Measurements from ENCODE around the gene PRKCZ. TPM values are rescaled to one million over a fixed set of nuclear protein-coding genes. Genes with fewer than 3 reads are reported as not detected.
A peak's percentile ranks its signal among the peaks of the same experiment; 100 is the strongest.

Gene PRKCZ
- total and polyA plus RNA-seq, 2 of the 4 experiments (the other 2 are of a cell fraction) = 2.0 to 3.5 TPM

DNA sequence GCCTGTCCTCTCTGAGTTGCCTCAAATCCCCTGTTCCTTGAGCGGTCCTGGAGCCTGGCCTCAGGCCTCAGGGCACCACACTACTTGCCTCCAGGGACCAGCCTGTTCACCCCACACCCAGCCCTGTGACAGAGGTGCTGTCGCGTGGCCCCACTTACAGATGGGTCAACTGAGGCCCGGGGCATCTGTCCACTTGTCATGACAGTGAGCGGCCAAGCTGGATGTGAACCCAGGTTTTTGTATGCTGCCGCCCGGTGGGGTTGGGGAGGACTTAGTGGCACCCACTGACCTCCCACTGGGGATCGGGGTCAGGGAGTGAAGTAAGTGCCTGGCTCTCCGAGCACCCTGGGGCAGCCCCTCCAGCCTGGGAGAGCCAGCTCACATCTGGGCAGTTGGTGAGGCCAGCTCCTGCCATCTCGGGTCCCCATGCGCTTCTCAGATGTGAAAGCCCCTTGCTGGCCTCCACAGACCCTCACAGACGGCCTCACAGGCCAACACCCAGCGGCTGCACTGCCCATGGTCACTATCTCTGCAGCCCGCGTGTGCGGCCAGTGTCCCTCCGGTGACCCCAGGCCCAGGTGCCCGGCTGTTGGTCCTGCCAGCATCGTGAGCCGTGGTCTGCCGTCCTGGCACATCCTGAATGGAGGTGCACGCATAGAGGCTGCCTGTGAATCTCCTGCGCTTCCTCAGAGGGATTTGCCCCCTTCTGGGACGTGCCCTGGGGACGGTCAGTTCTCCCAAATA is 153.6 kb downstream of the PRKCZ start:
- ChIA-PET CTCF (interaction anchor here (1.5 kb wide), 1 partner anchor 108 kb away, joined by 3 read pairs; no protein-coding TSS in a partner anchor), POLR2A (ENCODE audit: unreplicated experiment) (interaction anchor here (0.7 to 1.1 kb wide), 2 partner anchors 14 to 24 kb away, joined by 3 read pairs; no protein-coding TSS in a partner anchor)
- TF ChIP-seq RFX5 (IDR thresholded peaks at IDR 0.05; ENCODE audit: low read depth, low read length) (no peak), CEBPB (IDR thresholded peaks at IDR 0.05; ENCODE audit: low read depth, low read length) (no peak), POLR2A (IDR thresholded peaks at IDR 0.05; ENCODE audit: low read depth, low read length) (no peak), NFE2L2 (IDR thresholded peaks at IDR 0.05; ENCODE audit: low read depth, low read length) (no peak)
- Histone ChIP-seq H4K91ac (ENCODE audit: insufficient read depth, low read depth, low read length) (peak overlapping the region; percentile 68), H3K4me2 (ENCODE audit: low read depth, low read length) (peak overlapping the region; percentile 98), H3K79me1 (ENCODE audit: low read depth in 1 of 2, low read length in 2 of 2) (peaks cover 14 to 51% of the 10 kb centered on the region in 2 experiments), H2BK5ac (ENCODE audit: low read depth, low read length, poor library complexity, severe bottlenecking) (peak overlapping the region; percentile 75), H3K36me3 (ENCODE audit: control insufficient read depth, insufficient read depth, low read length) (no peaks in the 10 kb centered on the region), H3K9ac (ENCODE audit: low read depth, low read length) (peak overlapping the region; percentile 85), H3K14ac (replicated peaks; ENCODE audit: low read depth, low read length) (peak overlapping the region; percentile 86; the same call in 1 of the 2 replicates), H3K4me1 (ENCODE audit: control insufficient read depth, insufficient read depth, low read length) (peaks cover 37% of the 10 kb centered on the region), H3K56ac (ENCODE audit: extremely low read depth, insufficient read depth, low read length) (no peak overlapping the region), H2AFZ (replicated peaks; ENCODE audit: low read length, poor library complexity) (peak overlapping the region; percentile 93), H2BK20ac (ENCODE audit: low read depth, low read length) (no peak overlapping the region), H3K9me3 (ENCODE audit: control insufficient read depth, insufficient read depth, low read length) (no peaks in the 10 kb centered on the region), H3K27me3 (ENCODE audit: control insufficient read depth, insufficient read depth, low read length) (no peaks in the 10 kb centered on the region), H3K18ac (ENCODE audit: low read depth, low read length) (no peak overlapping the region), H2AK9ac (replicated peaks; ENCODE audit: low read depth, low read length, poor library complexity) (peak overlapping the region; percentile 90), H4K8ac (ENCODE audit: low read depth in 2 of 2, low read length in 2 of 2) (peak overlapping the region; percentile 13 to 76; a peak in 3 of 4 replicates), H2BK120ac (ENCODE audit: low read depth, low read length) (peak overlapping the region; percentile 44; the same call in 1 of the 2 replicates), H4K20me1 (ENCODE audit: insufficient read depth, low read length) (no peaks in the 10 kb centered on the region), H3K4me3 (ENCODE audit: insufficient read depth, low read depth, low read length) (0 out of 2 replicates have a peak overlapping the region, but pooled peaks have one; percentile 67), H3K27ac (ENCODE audit: insufficient read depth, low read length) (peak overlapping the region; percentile 87), H2BK15ac (ENCODE audit: low read depth, low read length) (no peak overlapping the region; the same call in 2 of the 3 replicates), H3K4ac (ENCODE audit: low read depth, low read length) (peak overlapping the region; percentile 82), H4K5ac (ENCODE audit: low read depth, low read length) (peak overlapping the region; percentile 61; the same call in 1 of the 2 replicates), H3K23ac (ENCODE audit: low read depth, low read length) (peak overlapping the region; percentile 82; the same call in 1 of the 2 replicates), H3K9me1 (ENCODE audit: insufficient read depth, low read length) (peaks cover 5% of the 10 kb centered on the region), H2AK5ac (ENCODE audit: low read depth, low read length) (peak overlapping the region; percentile 85; the same call in 1 of the 2 replicates)
- dilution Hi-C loops (cut with HindIII; ENCODE audit: low sequenced_read_pairs, unreplicated experiment) (no loop called here), in situ Hi-C loops (cut with MboI; ENCODE audit: low sequenced_read_pairs) (no loop called here), intact Hi-C loops (cut with micrococcal nuclease) (loop anchor here (2.0 kb wide), 1 partner anchor 27 kb away; no protein-coding TSS in a partner anchor)
- ATAC-seq (ENCODE audit: low read depth) = no peak
- no peak for DNase-seq
- 86% methylated on average over 15 of the region's 25 CpGs; no CpG with 5 or more reads in 1 of the 2 experiments for WGBS, 2 experiments (ENCODE audit: extremely low coverage in 2 of 2, insufficient read length in 1 of 2)
- no TSS peak for BruUV-seq (replicated peaks)
